GM13976 (cell line): Measurements from ENCODE around the gene C8B.

Experiments
- DNase-seq: peaks from one replicate; pipeline ENCODE4 v3.0.0; 2012; ENCODE audit warnings: low spot score
- in situ Hi-C: fragments of 300-500 bp; cut with MboI; formaldehyde crosslinking; loops from one replicate; pipeline ENCODE4 v1.12.0; 2022; ENCODE audit warnings: low sequenced_read_pairs, mixed read lengths, inconsistent platforms; ENCODE audit not compliant: unreplicated experiment
- TF ChIP-seq, protein P1 (sequence below): IDR thresholded peaks from 2 replicates; pipeline ENCODE4 v1.5.1; 2012; ENCODE audit warnings: borderline replicate concordance, mild to moderate bottlenecking; ENCODE audit not compliant: insufficient read depth; ENCODE audit errors: extremely low read depth, missing control alignments, control extremely low read depth

The C8B gene

GRCh38 chr1:56890229-56890628 lies 75.6 kb downstream of the C8B start:
- in situ Hi-C loops = no loop called here
- DNase-seq = no peak
- TF ChIP-seq, protein P1, sequence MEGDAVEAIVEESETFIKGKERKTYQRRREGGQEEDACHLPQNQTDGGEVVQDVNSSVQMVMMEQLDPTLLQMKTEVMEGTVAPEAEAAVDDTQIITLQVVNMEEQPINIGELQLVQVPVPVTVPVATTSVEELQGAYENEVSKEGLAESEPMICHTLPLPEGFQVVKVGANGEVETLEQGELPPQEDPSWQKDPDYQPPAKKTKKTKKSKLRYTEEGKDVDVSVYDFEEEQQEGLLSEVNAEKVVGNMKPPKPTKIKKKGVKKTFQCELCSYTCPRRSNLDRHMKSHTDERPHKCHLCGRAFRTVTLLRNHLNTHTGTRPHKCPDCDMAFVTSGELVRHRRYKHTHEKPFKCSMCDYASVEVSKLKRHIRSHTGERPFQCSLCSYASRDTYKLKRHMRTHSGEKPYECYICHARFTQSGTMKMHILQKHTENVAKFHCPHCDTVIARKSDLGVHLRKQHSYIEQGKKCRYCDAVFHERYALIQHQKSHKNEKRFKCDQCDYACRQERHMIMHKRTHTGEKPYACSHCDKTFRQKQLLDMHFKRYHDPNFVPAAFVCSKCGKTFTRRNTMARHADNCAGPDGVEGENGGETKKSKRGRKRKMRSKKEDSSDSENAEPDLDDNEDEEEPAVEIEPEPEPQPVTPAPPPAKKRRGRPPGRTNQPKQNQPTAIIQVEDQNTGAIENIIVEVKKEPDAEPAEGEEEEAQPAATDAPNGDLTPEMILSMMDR = no peak

GRCh38 chr1:56881417-56881816 lies 84.4 kb downstream of the C8B start:
- TF ChIP-seq, protein P1 = no peak
- DNase-seq = no peak

DNA sequence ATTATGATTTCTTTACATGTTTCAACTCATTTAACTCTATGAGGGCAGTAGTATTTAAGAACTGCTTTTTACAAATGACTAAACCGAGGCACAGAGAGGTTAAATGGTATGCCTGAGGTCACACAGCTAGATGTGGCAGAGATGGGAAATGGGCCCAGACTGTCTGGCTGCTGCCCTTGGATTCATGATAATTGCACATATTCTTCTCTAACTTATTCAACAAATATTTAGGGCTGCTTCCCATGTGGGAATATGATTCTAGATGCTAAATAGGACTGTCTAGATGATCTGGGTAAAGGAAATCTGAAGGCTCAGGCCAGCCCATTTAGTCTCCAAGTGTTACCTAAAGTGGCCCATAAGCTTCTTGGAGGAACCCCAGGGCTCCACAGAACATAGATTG lies 85.0 kb downstream of the C8B start:
- DNase-seq = no peak
- TF ChIP-seq, protein P1 = no peak
- in situ Hi-C loops = no loop called here

More at GRCh38 chr1:56881417-56881816, 84.4 kb downstream of the C8B start:
- in situ Hi-C loops = no loop called here
